Fibroblast of lung (primary cell): ENCODE results near the gene TMPRSS4. TPM values are rescaled to one million over a fixed set of nuclear protein-coding genes. Genes with fewer than 3 reads are reported as not detected.
"Not testable (repeated sequence)": the region's sequence is repeated elsewhere in the genome, so short reads cannot be mapped to it uniquely, and the experiment has no call there.

ENCODE experiments used
- DNase-seq, 2 donors: peaks; one replicate each; pipeline versions ENCODE4 v3.0.0 to v3.0.0-alpha.2; 2010; ENCODE audit warnings: low read depth in 2 of 2
- H2AFZ ChIP-seq: 2 replicates; pipeline ENCODE4 v1.5.1; 2012; ENCODE audit warnings: low read length, control low read depth, inconsistent platforms
- H3K27ac ChIP-seq: 2 replicates; pipeline ENCODE4 v1.5.1; 2011; ENCODE audit warnings: low read length, control low read depth; ENCODE audit not compliant: insufficient read depth
- H3K27me3 ChIP-seq: 2 replicates; pipeline ENCODE4 v1.5.1; 2011; ENCODE audit warnings: mild to moderate bottlenecking, low read length; ENCODE audit not compliant: control insufficient read depth, insufficient read depth
- H3K36me3 ChIP-seq: 2 replicates; pipeline ENCODE4 v1.5.1; 2011; ENCODE audit warnings: low read length; ENCODE audit not compliant: control insufficient read depth, insufficient read depth
- H3K4me1 ChIP-seq: 2 replicates; pipeline ENCODE4 v1.5.1; 2011; ENCODE audit warnings: low read length; ENCODE audit not compliant: control insufficient read depth, insufficient read depth; ENCODE audit errors: extremely low read depth
- H3K4me2 ChIP-seq: 2 replicates; pipeline ENCODE4 v1.5.1; 2011; ENCODE audit warnings: low read length, control low read depth; ENCODE audit not compliant: insufficient read depth; ENCODE audit errors: extremely low read depth
- H3K4me3 ChIP-seq, 4 experiments: fragments of 200-600 bp in 1 of 4; sonication (generic) in 1 of 4; replicated peaks in 1 of 4; 2 replicates each; pipeline ENCODE4 v1.5.1; 2011 to 2016; ENCODE audit warnings: low read length in 4 of 4, low read depth in 3 of 4, mild to moderate bottlenecking in 3 of 4, control low read depth in 2 of 4, inconsistent platforms in 1 of 4, mixed read lengths in 1 of 4; ENCODE audit not compliant: insufficient read depth in 1 of 4; ENCODE audit errors: control extremely low read depth in 1 of 4
- H3K79me2 ChIP-seq: 2 replicates; pipeline ENCODE4 v1.5.1; 2012; ENCODE audit warnings: mild to moderate bottlenecking, low read length, inconsistent platforms; ENCODE audit not compliant: control insufficient read depth, insufficient read depth
- H3K9ac ChIP-seq: 2 replicates; pipeline ENCODE4 v1.5.1; 2011; ENCODE audit warnings: mild to moderate bottlenecking, low read length, control low read depth; ENCODE audit not compliant: insufficient read depth
- H3K9me3 ChIP-seq: 2 replicates; pipeline ENCODE4 v1.5.1; 2012; ENCODE audit warnings: low read depth, low read length; ENCODE audit not compliant: control insufficient read depth, insufficient read depth
- H4K20me1 ChIP-seq: 2 replicates; pipeline ENCODE4 v1.5.1; 2011; ENCODE audit warnings: low read length; ENCODE audit not compliant: control insufficient read depth, insufficient read depth; ENCODE audit errors: extremely low read depth
- EZH2 ChIP-seq: IDR thresholded peaks from 2 replicates; pipeline ENCODE4 v1.5.1; 2012; ENCODE audit warnings: low read length, control low read depth, mild to moderate bottlenecking; ENCODE audit errors: missing control alignments
- polyA plus RNA-seq, 2 donors: library from polyadenylated mRNA; depleted of rRNA in 1 of 2; stranded (reverse) in 1 of 2; unstranded in 1 of 2; fragments of >200 nt; gene quantifications; 2 replicates each; pipeline ENCODE4 v1.2.1, GENCODE V29; 2011 to 2012; ENCODE audit warnings: missing spikeins in 1 of 2
- total RNA-seq: library from RNA; depleted of rRNA; stranded (reverse); fragments of >200 nt; gene quantifications from 2 replicates; pipeline ENCODE4 v1.2.1, GENCODE V29; 2014
- TF ChIP-seq, protein P1 (sequence below), 2 donors: IDR thresholded peaks in 1 of 2; conservative IDR thresholded peaks in 1 of 2; 1 replicate in 1 of 2; 2 replicates in 1 of 2; pipeline ENCODE4 v1.5.1; 2011 to 2012; ENCODE audit warnings: low read length in 2 of 2, control low read depth in 1 of 2, inconsistent platforms in 1 of 2, low read depth in 1 of 2, mild to moderate bottlenecking in 1 of 2

The TMPRSS4 gene
- total and polyA plus RNA-seq, 2 donors (not counting 1 experiment from before 2014, with no cell fraction given) = not detected

DNA sequence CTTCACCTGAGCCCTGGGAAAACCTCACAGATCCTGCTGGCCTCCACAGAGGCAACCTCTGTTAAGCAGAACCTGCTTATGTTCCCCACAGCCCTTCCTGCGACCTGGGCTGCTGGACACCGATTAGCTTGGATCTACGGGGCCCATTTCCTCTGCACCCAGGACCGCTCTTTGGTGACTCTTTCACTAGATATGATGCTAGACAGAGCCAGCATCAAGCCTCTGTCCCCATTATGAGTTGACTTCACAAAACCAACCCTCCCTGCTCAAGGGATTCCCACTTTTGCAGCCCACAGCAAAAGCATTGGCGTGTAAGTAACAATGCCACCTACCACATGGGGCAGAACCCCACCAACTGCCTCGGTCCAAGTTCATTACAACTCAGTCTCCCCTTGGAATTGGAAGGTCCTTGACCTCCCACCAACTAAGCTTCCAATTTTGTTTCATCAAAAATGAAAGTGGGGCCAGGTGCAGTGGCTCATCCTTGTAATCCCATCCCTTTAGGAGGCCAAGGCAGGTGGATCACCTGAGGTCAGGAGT lies 15.2 kb upstream of the TMPRSS4 start:
- TF ChIP-seq, protein P1, sequence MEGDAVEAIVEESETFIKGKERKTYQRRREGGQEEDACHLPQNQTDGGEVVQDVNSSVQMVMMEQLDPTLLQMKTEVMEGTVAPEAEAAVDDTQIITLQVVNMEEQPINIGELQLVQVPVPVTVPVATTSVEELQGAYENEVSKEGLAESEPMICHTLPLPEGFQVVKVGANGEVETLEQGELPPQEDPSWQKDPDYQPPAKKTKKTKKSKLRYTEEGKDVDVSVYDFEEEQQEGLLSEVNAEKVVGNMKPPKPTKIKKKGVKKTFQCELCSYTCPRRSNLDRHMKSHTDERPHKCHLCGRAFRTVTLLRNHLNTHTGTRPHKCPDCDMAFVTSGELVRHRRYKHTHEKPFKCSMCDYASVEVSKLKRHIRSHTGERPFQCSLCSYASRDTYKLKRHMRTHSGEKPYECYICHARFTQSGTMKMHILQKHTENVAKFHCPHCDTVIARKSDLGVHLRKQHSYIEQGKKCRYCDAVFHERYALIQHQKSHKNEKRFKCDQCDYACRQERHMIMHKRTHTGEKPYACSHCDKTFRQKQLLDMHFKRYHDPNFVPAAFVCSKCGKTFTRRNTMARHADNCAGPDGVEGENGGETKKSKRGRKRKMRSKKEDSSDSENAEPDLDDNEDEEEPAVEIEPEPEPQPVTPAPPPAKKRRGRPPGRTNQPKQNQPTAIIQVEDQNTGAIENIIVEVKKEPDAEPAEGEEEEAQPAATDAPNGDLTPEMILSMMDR (conservative IDR thresholded peaks at IDR 0.05 in 1 of 2, IDR thresholded peaks at IDR 0.05 in 1 of 2; ENCODE audit: low read depth in 1 of 2, low read length in 2 of 2) = no peak
- no peak for TF ChIP-seq EZH2
- no peaks in the 10 kb centered on the region for H4K20me1 ChIP-seq
- no peak for DNase-seq
- H3K27ac ChIP-seq = no peak overlapping the region
- H3K4me3 ChIP-seq = no peak overlapping the region
- H3K4me2 ChIP-seq = no peak overlapping the region
- H3K27me3 ChIP-seq = no peaks in the 10 kb centered on the region
- H3K36me3 ChIP-seq = no peaks in the 10 kb centered on the region
- H3K79me2 ChIP-seq = no peaks in the 10 kb centered on the region
- H3K4me1 ChIP-seq = no peaks in the 10 kb centered on the region
- H3K9me3 ChIP-seq = no peaks in the 10 kb centered on the region
- H3K9ac ChIP-seq = no peak overlapping the region
- no peak overlapping the region for H2AFZ ChIP-seq

DNA sequence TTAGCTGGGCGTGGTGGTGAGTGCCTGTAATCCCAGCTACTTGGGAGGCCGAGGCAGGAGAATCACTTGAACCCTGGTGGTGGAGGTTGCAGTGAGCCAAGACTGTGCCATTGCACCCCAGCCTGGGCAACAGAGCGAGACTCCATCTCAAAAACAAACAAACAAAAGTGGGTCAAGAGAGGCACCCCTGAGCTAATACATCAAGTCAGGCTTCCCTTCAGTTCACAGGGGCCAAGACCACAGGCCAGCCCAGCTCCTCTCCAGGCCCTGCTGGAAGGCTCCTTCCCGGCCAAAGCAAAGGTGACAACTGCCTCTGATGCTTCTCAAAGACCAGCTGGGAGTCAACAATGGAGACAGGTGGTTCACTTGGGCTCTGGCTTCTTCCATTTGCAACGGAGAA lies 14.7 kb upstream of the TMPRSS4 start:
- not testable (repeated sequence) for DNase-seq, H3K9me3 ChIP-seq, H3K4me1 ChIP-seq, H3K4me3 ChIP-seq, H3K27ac ChIP-seq, H3K79me2 ChIP-seq, H3K36me3 ChIP-seq, H3K9ac ChIP-seq, H4K20me1 ChIP-seq, H3K4me2 ChIP-seq, H3K27me3 ChIP-seq, H2AFZ ChIP-seq

DNA sequence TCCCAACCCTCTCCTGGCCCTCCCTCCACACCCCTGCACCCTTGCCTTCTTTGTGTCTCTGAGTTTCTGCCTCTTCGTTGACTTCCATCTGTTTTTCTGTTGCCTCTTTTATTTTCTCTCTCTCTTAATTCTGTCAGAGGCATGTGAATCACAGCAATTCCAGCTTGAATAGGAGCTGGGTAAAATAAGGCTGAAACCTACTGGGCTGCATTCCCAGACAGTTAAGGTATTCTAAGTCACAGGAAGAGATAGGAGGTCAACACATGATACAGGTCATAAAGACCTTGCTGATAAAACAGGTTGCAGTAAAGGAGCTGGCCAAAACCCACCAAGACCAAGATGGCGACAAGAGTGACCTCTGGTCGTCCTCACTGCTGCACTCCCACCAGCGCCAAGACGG lies 14.2 kb upstream of the TMPRSS4 start:
- not testable (repeated sequence) for H3K9ac ChIP-seq, H3K4me2 ChIP-seq, H3K36me3 ChIP-seq, H3K27me3 ChIP-seq, H3K4me1 ChIP-seq, H4K20me1 ChIP-seq, H3K9me3 ChIP-seq, H3K4me3 ChIP-seq, H3K79me2 ChIP-seq, H2AFZ ChIP-seq, H3K27ac ChIP-seq, DNase-seq

DNA sequence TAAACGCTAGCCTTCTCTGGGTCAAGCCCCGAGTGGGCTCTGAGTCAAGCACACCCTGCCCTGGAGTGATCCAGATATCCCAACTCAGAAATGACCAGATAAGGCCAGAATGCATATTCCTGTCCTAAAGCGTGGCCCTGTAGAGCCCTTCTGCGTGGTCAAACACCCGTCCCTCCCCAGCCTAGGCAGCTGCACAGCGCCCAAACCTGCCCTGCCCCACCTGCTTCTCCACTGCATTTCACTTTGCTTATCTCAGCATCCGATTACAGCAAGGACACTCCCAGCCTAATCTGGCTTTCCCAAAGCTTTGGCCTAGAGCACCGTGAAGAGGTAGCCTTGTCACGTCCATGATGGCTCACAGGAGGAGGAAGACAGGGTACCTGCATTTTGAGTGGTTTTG lies 11.9 kb upstream of the TMPRSS4 start:
- no peaks in the 10 kb centered on the region for H3K9me3 ChIP-seq
- no peak for DNase-seq
- TF ChIP-seq, protein P1 (conservative IDR thresholded peaks at IDR 0.05 in 1 of 2, IDR thresholded peaks at IDR 0.05 in 1 of 2; ENCODE audit: low read depth in 1 of 2, low read length in 2 of 2) = no peak
- no peak for TF ChIP-seq EZH2

More for the DNA sequence above, 11.9 kb upstream of the TMPRSS4 start:
- Histone ChIP-seq H3K9ac (no peak overlapping the region), H3K36me3 (no peaks in the 10 kb centered on the region), H2AFZ (no peak overlapping the region), H3K27ac (no peak overlapping the region), H3K4me2 (no peak overlapping the region), H4K20me1 (no peaks in the 10 kb centered on the region), H3K27me3 (no peaks in the 10 kb centered on the region), H3K4me1 (no peaks in the 10 kb centered on the region), H3K79me2 (no peaks in the 10 kb centered on the region), H3K4me3 (no peak overlapping the region)
